ENCODE results near the gene OR6A2.
"Not testable (repeated sequence)": the region's sequence is repeated elsewhere in the genome, so short reads cannot be mapped to it uniquely, and the experiment has no call there.

OR6A2 gene

DNA sequence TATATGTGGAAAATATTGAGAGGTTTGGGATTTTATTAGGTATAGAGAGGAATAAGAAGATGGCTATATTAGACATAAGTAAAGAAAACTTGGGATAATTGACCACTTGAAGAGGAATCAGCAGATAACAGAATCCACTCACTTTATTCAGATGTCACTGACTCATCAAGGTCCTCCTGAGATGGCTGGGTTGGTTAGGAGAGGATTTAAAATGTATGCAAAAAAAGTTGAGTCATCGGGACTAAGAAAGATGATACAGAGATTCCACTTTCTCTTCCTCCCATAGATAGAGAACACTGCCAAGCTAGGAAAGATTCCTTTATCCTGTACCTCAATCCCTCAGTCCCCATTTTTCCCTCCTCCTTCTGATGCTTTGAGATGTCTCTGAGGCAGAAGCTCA, at the start of gene OR6A2:
Gene OR6A2, minus strand, starts transcription at position 288 of the 400 bp plus-strand sequence. CDS start 3,981 bp downstream, outside the sequence.
- DNase-seq (ENCODE audit: low read depth in 1 of 2, low spot score in 1 of 2) = no peak

DNA sequence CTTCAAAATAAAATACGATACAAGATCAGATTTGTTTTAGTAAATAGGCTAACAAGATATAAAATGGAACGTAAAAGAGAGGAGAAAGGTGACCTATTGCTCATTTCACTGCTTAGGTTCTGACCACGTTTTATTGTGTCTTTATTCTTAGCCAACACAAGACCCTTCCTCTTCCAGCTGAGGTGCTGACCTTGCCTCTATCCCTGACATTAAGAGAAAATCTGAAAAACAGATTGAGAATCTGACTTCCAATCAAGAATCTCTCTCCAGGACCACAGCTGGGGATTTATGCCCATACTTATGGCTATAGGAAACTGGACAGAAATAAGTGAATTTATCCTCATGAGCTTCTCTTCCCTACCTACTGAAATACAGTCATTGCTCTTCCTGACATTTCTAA, 45.9 kb upstream of the OR6A2 start, which contains the start of gene OR10A5:
Gene OR10A5, plus strand, starts transcription at position 301 of the 400 bp plus-strand sequence. Its CDS starts 0 bp downstream, at position 301.
- no peak for DNase-seq (ENCODE audit: low read depth in 1 of 2, low spot score in 1 of 2)

DNA sequence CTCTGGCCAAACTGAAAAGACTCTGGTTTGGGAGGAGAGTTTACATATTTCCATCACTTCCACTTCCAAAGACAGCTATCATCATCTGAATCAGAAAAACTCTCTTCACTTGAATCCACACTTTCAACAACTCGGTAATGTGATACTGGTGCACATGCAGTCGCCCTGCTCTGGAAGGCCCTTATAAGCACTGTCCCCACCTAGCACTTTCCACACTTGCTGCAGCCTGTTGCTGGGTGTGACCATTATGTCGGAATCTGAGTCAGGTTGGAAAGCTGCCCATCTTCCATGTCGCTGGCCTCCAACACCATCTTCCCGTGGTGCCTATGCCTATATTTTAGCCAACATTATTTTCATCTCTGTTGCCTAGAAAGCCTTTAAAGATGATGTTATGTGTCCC, 44.9 kb upstream of the OR6A2 start:
- DNase-seq (ENCODE audit: low read depth in 1 of 2, low spot score in 1 of 2) = no peak

DNA sequence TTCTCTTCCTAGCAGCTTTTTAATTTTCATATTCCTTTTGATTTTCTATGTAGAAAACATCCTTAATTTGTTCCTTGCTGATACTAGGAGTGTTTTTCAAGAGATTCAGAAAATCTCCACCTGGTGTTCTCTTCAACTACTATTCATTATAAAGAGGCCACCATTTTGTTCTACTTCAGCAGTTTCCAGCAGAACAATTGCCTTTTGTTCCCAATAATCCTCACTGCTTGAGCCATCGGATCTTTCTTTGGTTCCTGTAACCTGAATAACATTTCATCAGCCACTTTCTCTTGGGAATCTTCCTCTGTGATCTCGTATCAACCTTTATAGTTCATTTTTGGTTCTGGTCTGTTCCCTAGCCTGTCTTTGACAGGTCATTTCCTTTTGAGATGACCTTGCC, 44.2 kb upstream of the OR6A2 start:
- no peak for DNase-seq (ENCODE audit: low read depth in 1 of 2, low spot score in 1 of 2)

DNA sequence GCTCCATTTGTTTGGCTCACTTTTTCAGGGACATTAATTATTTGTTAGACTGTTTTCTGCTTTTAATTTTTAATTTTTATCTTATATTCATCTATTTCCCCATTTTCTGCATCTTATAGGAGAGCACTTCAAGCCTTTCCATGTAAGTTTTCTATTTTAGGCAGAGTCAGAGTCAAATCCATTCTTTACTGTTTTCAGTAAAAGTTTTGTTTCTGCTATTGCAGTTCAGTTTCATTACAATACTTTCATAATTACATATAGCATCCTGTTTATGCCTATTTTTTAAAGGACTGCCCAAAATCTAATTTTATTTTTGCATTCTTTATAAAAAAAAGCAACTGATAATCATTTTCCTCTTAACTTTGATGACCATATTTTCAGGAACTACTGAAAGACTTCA, 42.2 kb upstream of the OR6A2 start:
- DNase-seq (ENCODE audit: low read depth in 1 of 2, low spot score in 1 of 2) = no peak

DNA sequence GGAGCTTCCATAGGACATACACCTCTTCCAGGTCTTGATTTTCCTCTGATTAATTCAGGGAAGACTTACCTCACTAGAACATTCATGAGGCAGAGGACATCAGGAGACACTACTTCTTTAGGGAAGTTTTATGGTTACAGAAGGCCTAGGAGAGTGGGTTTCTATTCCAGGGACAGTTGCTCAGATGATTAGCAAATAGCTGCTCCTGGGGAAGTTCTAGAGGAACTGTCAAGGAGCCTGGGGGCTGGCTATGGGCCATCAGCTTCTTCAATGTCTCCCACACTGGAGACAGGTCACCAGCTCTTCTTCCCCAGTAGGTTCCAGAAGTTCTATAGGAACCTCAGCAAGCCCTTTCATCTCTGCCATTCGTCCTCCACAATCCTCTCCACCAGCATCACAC, 34.5 kb upstream of the OR6A2 start:
- no peak for DNase-seq (ENCODE audit: low read depth in 1 of 2, low spot score in 1 of 2)

DNA sequence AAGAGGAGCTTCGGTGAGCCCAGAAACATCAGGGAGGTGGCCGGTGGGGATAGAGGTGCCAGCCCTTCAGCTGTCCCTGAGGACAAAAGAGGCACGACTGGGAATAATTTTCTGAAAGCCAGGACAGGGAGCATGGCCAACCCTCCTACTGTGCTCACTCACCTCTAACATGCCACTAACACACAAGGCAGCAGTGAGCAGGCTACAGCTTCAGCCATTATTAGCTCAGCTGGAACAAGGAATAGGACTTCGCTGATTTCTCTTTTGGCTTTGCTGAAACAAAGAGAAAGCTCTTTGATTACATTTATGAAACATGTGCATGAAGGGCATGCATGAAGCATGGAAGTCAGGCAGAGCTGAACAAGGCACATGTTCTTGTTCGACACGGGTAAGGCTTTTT, 33.9 kb upstream of the OR6A2 start:
- no peak for DNase-seq (ENCODE audit: low read depth in 1 of 2, low spot score in 1 of 2)

DNA sequence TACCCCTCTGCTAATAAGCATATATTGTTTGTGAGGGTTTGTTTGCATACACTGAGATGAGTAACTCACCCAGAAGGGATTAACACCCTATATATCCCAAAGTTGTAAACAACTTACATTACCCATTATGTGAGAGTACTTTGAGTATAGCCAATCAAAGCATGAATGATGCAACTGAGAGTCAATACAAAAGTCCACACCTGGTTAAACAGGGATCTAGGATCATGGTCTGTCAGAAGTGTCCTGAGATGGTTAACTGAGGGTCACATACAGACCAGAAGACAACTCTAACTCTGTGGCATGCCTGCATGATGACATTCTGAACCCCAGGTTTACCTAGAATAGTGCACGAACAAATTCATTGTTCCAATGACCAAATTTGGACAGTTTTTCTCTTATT, 28.6 kb upstream of the OR6A2 start:
- DNase-seq (ENCODE audit: low read depth in 1 of 2, low spot score in 1 of 2) = no peak

DNA sequence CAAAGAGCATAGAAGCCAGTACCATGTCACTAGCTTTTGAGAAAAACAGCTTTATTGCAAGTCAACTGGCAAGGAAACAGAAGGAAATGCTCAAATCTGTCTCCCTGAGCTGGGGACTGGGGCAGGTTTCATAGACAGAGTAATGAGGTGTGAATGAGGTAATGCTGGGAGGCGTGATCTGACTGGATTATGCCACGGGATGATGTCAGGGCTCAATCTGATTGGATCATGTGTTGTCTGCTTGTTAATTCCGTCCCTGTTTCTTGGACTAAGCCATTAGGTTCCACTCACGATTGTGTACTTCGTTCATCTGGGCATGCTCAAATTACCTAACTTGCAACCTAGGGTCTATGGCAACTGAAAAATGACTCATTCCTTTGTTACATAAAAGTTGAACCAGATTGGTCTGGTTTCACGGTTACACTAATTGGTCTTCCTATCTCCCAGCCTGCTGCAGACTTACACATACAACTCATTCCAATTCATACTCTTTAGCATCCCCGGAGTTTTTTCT, 25.8 kb upstream of the OR6A2 start:
- no peak for DNase-seq (ENCODE audit: low read depth in 1 of 2, low spot score in 1 of 2)

DNA sequence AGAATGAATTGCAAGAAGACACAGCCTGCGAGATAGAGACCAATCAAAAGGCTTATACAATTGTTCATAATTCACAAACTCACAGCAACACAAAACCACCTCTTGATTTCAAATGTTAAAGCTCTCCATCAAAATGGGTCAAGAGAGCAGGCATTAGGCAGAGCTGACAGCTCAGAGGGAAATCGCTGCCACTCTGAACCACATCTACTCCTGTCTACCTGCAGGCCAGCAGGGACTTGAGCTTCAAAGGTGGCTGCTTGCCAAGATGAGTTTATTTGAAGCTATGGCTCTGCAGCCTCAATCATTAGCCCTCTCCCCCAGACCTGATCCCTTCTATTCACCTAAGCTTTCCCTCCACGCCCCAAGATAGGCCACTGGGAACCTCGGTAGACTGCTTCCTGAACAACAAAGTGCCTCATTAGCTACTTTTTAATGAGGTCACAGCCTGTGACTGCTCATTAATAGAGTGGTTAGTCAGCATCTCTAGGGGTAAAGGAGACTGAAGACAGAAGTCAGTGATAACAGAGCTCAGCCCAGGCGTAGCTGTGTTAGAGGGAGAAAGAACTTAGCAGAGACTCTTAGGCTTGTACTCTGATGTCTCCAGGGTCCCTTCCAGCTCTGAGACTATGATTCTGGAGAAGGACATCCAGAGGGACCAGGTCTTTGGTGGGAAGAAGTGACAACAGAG, 24.8 kb upstream of the OR6A2 start:
- DNase-seq (ENCODE audit: low read depth in 1 of 2, low spot score in 1 of 2) = no peak

DNA sequence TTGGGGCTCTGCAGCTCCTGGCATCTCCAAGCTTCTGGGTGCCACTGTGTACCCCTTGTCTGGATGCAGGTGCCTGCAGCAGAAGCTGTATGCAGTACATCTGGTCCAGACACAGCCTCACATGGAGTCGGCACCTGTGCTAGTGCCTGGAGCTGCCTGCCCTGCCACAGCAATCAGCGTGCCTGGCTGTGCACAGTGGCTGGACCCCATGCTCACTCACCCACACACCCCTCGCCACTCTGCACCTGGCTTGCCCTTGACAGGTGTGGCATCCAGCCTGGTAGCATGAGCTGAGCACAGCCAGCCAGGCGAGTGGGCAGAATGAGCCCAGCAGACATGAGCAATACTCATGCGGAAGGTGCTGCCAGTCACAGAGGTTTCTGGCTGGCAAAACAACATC, 19.5 kb upstream of the OR6A2 start:
- DNase-seq (ENCODE audit: low read depth in 1 of 2, low spot score in 1 of 2) = no peak

DNA sequence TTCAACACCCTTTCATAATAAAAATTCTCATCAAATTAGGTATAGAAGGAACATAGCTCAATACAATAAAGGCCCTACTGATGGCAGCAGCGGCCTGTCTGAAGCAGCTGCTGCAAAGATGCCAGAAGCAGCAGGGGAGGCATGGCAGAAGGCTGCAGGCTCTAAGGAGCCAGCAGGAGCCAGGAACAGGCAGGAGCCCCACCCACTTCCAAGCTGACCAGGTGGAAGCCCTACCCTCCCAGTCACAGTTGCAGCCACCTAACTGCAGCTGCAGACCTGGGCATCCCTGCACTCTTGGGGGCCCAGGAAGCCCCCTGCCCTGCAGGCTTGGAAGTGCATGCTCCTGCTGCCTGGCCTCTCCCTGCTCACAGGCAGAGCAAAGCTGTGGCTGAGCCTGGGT, 18.2 kb upstream of the OR6A2 start:
- DNase-seq (ENCODE audit: low read depth in 1 of 2, low spot score in 1 of 2) = no peak

DNA sequence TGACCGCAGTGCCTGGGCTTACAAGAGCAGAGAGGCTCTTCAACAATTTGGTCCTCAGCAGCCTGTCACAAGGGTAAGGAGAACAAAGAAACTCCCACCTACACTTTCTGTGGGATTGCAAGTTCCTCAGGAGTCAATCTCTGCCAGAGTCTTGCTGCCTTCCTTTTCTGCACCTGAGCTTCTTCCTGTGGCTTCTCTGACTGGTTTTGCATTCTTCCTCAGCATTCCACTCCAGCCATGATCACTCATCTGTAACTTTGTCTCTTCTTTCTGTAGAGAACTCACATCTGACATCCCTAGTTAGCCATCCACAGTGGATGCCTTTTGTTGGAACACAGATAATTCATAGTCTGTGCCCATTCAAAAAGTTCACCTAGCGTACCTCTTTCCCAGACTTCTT, 14.2 kb upstream of the OR6A2 start:
- no peak for DNase-seq (ENCODE audit: low read depth in 1 of 2, low spot score in 1 of 2)

DNA sequence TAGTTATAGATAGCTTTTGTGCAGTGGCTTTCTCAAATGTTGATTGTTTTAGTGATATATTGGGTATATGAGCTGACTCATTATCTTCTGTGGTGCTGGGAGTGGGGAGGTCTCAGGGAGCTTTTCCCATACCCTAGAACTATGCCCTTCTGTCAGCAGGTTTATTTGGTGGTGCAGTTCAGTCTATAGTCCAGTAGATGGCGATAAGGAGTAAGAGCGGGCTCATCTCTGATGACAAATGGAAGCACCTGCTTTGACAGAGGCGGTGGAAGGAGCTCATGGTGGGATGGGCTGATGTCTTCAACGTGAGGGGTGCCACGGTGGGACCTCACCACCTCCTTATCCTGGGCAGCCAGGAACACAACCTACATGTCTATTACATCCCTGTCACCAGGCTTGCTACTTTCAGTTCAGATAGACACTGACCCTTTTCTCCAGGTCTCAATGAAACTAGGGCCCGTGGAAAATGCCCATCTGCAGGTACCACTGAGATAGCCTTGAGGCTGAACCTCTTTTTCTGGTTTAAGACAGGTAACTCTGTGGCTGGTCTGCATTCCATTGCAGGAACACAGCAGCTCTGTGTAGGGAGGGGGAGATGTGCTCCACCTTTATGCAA, 13.0 kb upstream of the OR6A2 start:
- DNase-seq (ENCODE audit: low read depth in 1 of 2, low spot score in 1 of 2) = no peak

DNA sequence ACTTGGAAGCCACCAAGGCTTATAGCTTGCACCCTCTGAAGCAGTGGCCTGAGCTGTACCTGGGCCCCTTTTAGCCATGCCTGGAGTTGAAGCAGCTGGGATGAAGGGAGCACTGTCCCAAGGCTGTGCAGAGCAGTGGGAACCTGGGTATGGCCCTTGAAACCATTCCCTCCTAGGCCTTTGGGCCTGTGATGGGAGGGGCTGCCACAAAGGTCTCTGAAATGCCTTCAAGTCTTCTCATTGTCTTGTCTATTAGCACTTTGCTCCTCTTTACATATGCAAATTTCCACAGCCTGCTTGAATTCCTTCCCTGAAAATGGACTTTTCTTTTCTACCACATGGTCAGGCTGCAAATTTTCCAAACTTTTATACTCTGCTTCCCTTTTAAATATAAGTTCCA, 1.6 kb upstream of the OR6A2 start:
- not testable (repeated sequence) for DNase-seq (ENCODE audit: low read depth in 1 of 2, low spot score in 1 of 2)

DNA sequence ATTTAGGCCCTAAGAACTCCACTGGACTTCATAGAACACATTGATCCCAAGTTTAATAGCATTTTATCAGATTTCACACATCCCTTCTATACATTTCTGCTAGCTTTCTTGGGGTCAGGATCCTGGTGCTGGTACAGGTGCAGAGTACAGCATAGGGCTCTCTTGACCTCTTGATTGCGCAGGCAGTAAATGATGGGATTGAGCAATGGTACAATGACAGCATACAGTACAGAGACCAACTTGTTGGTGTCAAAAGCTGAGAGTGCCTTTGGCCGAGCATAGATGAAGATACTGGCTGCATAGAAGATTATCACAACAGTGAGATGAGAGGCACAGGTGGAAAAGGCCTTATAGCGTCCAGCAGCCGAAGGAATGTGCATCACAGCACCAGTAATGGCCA, 4.8 kb downstream of the OR6A2 start:
- no peak for DNase-seq (ENCODE audit: low read depth in 1 of 2, low spot score in 1 of 2)

DNA sequence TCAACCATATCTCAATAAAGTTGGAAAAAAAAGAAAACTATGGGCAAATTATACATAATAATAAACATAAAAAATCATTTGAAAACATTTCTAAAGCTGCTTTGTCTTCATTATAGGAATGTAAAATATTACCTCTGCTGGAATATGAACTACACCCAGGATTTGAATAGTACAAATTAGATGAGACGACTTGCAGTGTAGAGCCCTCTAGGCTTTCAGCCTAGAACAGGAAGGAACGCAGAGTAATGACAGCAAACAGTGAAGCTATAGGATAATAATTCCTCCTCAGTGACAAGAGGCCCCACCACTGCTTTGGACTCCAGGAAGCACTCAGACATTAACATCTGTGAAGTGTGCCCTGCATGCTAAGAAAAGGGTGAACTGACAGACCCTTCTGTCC, 8.9 kb downstream of the OR6A2 start:
- no peak for DNase-seq (ENCODE audit: low read depth in 1 of 2, low spot score in 1 of 2)

DNA sequence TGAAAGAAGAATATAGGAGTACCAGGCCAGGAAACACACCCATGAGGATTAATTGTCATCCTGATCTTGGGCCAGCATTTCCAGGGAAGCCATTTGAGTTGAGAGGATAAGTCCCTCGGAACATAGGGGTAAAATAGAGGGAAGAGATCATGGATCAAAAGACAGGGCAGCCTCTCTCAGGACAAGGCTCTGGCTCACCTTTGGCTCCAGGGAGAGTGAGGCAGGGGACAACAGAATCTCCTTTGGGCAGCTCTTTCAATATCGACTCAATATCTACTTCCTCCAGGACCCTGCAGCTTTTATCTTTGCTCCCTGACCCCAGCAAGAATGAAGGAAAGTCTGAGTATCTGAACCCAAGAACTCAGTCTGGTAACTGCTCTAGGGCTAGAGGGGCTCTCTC, 16.8 kb downstream of the OR6A2 start, which contains the start of gene OR2AG1:
Gene OR2AG1, plus strand, starts transcription at position 301 of the 400 bp plus-strand sequence. CDS start 2,018 bp downstream, outside the sequence.
- DNase-seq (ENCODE audit: low read depth in 1 of 2, low spot score in 1 of 2) = no peak

DNA sequence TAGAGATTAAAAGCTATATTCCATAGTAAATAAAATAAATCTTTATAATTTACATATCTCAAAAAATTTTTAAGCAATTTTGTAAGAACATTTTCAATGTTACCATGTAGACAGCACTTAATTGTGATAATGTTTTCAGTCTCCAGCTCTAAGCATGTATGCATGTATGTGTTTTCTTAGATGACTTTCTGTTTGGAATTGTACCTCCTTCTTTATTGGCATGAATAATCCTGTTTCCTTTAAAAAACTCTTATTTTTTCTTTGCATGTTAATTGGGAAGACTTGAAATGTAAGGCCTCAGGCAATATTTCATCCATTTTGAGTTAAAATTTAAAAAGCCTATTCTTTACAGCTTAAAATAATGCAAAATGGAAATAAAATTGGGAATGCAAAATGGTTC, 18.7 kb downstream of the OR6A2 start:
- DNase-seq (ENCODE audit: low read depth in 1 of 2, low spot score in 1 of 2) = no peak

DNA sequence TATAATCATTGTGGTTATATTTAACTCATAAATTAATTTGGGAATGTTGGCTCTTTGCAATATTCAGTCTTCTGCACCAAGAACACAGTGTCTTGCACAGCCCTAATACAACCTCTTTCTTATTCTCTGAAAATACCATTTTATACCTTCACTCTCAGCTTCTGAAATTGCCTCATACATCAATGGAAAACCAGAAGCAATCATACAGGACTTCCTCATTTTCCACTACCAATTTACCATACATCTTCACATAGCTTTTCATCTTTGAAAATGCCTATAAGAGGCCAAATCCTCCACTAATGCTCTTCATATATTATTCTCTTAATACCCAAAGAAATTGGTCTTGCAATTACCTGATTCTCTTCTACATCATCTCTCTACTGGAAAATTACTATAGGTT, 21.0 kb downstream of the OR6A2 start:
- DNase-seq (ENCODE audit: low read depth in 1 of 2, low spot score in 1 of 2) = no peak

DNA sequence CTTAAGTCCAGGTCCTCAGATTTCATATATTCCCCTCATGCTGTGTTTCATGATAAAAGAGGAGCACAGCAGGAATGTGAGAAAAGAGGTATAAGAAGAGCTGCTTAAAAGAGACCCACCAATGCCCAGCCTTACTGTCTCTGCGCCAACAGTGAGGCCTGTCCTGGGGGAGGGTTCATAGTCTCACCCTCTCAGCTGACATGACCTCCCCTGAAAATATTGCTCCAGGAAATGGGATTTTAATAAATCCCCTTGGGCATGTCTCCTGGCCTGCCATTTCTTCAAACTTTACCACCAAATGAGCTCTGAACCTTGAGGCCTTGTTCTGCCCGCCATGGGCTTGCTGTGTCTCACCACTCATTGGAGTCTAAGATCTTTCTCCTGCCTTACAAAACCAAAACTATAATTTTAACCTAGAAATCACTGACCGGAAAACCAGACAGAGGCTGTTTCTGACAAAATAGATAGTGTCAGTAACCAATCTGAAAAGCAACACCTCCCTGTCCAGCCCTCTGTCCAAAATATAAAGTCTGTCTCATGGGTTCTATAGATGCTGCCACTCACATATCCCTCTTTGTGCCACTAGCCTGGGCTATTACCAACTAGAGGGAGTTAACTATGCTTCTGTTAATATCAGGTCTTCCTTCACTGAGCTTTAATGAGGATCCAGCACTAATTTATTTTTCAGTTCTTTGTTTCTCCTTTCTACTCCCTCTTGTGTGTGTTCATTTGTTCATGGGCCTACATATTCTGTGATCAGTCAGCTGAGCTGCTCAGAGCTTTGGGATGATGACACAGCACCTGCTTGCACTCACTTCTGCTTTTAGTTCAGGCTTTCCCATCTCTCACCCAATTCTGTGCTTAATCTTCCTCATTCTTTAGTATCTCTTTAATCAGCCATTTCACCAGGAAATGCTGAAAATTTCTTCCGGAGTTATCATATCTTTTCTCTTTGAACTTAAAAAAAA, 27.3 kb downstream of the OR6A2 start, which contains the start of gene OR2AG2:
Gene OR2AG2, minus strand, starts transcription at position 51 of the 968 bp plus-strand sequence. CDS start 3,019 bp downstream, outside the sequence.
- DNase-seq (ENCODE audit: low read depth in 1 of 2, low spot score in 1 of 2) = no peak

Data from activated T-helper 1 cell treated with anti-CD3 and anti-CD28 coated beads, Interleukin-2, amount 50 U/mL, for 16 hours (primary cell).